Transverse colon (tissue), 4 donors: Measurements from ENCODE around the gene CDK11A.
"Not testable (repeated sequence)": the region's sequence is repeated elsewhere in the genome, so short reads cannot be mapped to it uniquely, and the experiment has no call there.

Experiments used
- POLR2AphosphoS5 ChIP-seq, 3 donors: sonication (generic); formaldehyde crosslinking; IDR thresholded peaks; one replicate each; pipeline ENCODE4 v1.6.1; 2016; ENCODE audit warnings: antibody characterized with exemption in 3 of 3
- TF ChIP-seq, protein P1 (sequence below), 5 experiments: fragments of 200-600 bp in 3 of 5; fragments of 450-650 bp in 2 of 5; sonication (generic) in 3 of 5; IDR thresholded peaks; 1 replicate in 2 of 5; 2 replicates in 3 of 5; pipeline ENCODE4 v1.5.1; 2016 to 2017; ENCODE audit warnings: antibody characterized with exemption in 5 of 5, inconsistent platforms in 3 of 5, mild to moderate bottlenecking in 2 of 5, moderate library complexity in 1 of 5

DNA sequence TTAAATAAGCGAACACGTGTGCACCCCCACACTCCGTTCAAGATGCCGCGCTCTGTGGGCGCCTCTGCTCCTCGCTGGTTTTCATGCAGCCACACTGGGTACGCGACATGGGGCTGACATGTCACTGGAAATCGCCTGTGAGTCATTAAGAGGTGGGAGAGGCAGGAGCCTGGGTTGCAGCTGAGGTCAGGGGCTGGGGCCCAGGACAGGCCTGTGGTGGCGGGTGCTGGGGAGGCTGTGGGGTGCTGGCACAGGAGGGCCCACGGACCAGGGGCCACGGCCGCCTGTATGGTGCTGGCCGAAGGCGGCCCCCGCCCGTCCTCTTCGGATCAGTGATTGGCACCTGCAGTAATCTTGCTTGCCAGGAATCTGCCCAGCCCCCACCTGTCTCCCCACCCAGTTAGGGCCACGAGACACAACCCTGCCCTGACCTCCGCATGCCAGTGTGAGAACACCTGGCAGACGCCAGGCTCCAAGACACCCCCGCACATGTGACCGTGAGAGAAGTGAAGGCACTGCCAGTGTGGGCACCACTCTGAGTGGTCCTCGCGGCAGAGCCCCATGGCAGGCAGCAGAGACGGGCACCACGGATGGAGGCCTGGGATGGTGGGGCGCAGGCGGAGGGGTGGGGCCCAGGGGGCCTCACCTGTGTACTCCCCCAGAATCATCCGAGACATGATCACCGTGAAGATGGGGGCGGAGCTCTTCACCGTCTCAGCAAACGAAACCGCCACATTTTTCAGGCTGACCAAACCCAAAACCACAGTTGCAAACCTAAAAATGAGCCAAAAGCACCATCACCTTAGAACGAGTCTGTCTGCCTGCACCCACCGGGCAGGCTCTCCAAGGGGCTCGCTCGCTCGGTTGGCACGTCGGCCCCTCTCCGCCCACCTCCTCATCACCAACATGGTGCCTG is 13.8 kb upstream of the CDK11A start:
- TF ChIP-seq, protein P1, sequence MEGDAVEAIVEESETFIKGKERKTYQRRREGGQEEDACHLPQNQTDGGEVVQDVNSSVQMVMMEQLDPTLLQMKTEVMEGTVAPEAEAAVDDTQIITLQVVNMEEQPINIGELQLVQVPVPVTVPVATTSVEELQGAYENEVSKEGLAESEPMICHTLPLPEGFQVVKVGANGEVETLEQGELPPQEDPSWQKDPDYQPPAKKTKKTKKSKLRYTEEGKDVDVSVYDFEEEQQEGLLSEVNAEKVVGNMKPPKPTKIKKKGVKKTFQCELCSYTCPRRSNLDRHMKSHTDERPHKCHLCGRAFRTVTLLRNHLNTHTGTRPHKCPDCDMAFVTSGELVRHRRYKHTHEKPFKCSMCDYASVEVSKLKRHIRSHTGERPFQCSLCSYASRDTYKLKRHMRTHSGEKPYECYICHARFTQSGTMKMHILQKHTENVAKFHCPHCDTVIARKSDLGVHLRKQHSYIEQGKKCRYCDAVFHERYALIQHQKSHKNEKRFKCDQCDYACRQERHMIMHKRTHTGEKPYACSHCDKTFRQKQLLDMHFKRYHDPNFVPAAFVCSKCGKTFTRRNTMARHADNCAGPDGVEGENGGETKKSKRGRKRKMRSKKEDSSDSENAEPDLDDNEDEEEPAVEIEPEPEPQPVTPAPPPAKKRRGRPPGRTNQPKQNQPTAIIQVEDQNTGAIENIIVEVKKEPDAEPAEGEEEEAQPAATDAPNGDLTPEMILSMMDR (IDR thresholded peaks at IDR 0.05), result not testable (repeated sequence)
- TF ChIP-seq POLR2AphosphoS5 (IDR thresholded peaks at IDR 0.05), result not testable (repeated sequence)
